UCSD-AML1 (cell line): ENCODE measurements around the gene MUC22.
"Not testable (repeated sequence)": the region's sequence is repeated elsewhere in the genome, so short reads cannot be mapped to it uniquely, and the experiment has no call there.

Experiments used
- DNase-seq: peaks from one replicate; lab custom pipeline; 2025; ENCODE audit not compliant: unreplicated experiment; lab: John Stamatoyannopoulos, UW

MUC22 gene

DNA sequence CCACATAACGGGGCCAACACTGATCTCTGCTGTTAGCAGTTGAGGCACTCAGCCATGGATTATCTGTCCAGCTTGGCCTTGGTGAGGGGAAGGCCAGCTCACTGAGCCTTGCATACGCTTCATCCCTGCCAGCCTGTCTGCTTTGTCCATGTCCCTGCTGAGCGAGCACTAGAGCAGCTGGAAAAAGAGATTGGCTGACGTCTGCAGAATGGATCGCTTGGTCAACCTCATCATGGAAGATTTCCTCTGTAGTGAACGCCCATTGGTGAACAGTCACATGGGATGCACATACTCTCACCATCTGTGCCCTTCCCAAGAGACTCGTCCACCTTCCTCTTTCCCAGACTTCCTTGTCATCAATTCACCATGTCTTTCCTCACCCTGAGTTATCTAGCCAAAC lies 26.9 kb downstream of the MUC22 start:
- DNase-seq = no peak

DNA sequence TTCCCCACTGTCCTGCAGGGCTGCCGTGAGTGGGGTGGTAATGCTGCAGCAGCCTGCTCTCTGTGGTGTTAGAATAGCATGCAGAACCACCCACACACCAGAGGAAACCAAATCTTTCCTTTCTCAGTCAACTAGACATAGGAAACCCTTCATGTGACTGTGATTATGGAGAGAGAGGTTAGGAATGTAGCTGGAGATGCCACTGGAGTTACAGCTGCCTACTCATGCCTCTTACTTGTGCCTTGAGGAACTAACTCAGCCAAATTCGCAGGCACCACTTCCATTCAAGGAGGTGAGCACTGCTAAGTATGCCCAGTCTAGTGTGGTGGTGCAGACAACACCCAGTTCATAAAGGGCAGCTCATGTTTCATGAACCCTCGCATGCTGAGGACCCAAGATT lies 27.4 kb downstream of the MUC22 start:
- no peak for DNase-seq

DNA sequence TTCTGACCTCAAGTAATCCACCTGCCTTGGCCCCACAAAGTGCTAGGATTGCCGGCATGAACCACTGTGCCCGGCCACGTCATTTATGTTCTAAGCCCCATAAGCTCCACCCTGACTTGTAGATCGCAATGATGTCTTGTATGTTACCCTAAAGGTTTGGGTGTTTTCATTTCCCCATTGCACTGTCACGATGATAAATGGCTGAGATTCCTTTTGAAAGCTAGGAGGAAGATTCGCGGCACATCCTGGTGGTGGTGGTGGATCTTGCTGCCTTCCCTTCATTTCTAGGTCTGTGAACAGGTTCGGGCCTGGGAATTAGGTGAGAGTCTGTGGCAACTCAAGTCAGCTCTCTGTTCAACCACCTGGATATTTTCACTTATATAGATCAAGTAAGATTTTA lies 28.3 kb downstream of the MUC22 start:
- DNase-seq = no peak

DNA sequence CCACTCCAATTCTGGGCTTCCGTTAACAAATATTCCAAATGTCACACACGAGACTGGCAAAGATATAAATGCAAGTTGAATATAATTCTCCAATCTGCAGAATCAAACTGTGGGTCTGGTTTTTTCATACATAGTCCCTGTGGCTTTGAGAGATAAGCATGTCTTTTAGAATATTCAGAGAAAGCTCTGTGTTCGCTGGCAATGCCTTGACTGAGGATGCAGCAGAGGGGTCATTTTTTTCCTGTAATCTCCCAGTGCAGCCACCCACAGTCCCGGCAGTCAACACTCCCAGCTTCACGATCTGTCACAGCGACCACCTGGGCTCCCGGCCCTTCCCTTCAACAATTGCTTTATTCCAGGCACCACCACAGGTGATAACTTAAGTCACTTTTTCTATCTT lies 30.5 kb downstream of the MUC22 start:
- DNase-seq = no peak

DNA sequence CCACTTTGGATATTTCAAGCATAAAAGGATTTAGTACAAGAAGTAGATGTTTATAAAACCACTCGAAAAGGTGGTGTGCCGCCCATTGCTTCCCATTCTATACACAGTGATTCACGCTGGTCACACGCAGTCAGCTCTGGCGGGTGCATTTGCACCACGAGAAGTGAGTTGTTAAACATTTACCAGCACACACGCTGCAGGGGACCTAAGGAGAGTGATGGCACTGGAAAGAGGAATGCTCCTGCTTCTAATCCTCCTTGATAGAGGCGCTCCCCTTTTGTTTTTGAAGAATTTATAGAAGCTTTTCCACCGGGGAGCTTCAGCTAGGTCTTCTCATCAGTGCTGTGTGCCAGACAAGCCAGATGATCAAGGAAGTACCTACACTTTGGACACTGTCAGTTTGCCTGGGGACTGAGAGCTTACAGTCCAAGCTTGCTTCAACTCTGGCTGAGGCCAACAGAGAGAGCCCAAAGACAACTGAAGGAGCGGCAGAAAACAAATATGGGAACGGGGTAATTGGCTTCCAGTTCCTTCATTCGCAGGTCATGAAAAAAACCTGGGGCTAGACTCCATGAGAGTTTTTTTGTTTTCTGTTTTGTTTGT lies 31.2 kb downstream of the MUC22 start:
- DNase-seq = no peak

DNA sequence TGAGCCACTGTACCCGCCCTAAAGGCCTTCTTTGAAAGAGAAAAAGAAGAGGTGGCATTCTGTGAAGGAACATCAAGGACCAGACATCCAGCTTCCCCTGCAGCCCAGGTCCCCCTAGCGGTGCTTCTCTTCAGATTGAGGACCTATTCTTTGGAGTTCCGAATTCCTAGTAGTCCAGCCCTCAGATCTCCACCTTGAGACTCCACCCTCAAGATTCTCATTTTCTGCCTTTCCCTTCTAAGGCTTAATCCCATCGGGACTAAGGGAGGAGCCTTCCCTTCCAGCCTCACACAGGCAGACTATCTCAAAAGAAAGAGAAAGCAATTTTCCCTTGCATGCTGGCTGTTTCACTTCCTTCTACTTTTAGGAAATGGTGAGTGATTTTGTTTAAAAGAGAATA lies 32.5 kb downstream of the MUC22 start:
- peak; percentile 30 for DNase-seq

DNA sequence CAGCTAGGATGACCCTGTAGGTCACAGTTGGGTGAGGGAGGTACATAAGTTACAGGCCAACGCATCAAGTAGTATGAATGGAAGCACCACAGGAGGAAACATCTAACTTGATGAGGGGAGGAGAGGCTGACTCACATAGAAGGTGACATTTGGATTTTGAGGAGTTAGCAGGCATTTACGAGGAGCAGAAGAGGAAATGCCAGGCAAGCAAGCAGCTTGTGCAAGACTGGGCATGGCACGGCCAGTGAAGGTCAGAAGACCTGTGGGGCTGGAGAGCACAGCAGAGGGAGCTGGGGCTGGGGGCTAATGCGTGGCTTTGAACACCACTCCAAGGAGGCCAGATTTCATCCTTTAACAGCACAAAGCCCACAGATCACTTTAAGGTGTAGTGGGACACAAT lies 37.8 kb downstream of the MUC22 start:
- DNase-seq = no peak

DNA sequence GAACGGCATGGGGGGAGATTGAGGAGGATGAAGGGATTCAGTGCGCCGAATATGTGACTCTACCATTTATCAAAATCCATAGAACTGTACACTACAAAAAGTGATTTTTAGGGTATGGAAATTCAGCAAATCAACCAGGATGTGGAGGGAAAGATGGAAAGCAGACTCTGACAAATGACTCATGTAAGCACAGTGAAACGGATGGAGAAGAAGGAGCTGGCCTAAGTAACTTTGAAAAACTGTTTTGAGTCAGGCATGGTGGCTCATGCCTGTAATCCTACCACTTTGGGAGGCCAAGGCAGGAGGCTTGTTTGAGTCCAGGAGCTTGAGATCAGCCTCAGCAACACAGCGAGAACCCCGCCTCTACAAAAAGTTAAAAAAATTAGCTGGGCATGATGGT lies 39.2 kb downstream of the MUC22 start:
- no peak for DNase-seq

DNA sequence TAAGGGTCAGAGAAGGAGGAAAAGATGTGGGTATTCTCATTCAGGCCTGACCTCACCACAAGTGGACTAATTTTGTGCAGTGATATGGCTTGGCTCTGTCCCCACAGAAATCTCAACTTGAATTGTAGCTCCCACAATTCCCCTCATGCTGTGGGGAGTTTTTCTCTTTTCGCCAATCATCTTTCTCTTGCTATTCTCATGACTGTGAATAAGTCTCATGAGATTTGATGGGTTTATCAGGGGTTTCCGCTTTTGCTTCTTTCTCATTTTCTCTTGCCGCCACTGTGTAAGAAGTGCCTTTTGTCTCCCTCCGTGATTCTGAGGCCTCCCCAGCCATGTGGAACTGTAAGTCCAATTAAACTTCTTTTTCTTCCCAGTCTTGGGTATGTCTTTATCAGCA lies 42.9 kb downstream of the MUC22 start:
- DNase-seq = not testable (repeated sequence)

DNA sequence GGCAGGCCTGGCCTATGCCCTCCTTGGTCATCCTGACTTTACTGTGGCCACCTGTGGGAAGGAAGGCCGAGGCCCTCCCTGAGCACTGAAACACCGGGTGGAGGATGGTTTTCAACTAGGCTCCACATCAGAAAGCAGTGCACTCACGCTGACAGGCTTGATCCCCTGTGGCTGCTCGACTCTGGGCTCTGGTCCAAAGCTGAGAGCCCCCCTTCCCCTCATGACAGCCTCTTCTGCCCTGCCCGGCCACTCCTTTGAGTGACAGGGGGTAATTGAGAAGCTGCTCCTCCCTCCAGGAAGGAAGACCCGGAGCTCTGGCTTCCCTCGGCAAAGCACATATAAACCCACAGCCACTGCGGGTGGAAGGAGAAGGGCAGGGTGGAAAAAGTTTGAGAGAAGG lies 43.6 kb downstream of the MUC22 start:
- no peak for DNase-seq

DNA sequence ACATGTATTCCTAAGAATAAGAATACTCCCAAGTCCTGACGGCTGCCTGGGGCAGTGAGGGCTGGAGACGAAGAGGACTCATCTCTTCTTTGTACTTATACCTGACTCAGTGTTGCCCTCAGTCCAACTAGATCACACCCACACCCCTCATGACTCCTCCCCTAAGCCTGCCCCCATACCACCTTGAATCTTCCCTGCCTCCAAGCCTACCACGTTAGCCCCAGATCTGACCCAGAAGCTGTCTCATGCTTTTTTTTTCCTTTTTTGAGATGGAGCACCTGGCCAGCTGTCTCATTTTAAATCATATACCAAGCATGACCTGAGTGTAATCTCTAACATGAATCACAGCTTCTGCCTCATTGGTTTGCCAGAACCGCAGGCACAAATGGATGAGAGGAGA lies 45.2 kb downstream of the MUC22 start:
- DNase-seq = no peak

DNA sequence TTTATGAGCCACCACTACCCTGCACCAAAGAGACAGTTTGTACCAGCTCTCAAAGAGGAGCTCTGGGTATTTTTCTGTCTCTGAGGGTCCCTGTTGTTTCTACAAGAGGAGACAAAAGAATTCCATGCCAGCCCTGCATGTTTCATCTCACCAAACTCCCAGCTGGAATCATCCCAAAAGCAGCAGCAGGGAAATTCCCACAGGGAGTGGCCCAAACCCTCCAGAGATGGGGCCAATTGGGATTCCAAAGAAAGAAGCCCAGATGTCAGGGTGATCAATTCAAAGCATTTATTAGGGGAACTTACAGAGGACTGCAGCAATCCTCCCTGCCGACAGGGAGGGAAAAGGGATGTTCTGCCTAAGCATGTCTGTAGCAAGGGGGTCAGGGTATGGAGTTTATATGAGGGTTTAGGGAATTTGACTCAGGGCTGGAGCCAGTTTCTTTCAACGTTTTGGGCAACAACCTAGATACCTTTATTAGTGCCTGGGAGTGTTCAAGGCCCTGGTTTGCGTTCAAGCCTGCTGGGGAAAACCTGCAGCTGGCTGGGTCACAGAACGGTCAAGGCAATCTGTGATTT lies 47.2 kb downstream of the MUC22 start:
- DNase-seq = no peak

DNA sequence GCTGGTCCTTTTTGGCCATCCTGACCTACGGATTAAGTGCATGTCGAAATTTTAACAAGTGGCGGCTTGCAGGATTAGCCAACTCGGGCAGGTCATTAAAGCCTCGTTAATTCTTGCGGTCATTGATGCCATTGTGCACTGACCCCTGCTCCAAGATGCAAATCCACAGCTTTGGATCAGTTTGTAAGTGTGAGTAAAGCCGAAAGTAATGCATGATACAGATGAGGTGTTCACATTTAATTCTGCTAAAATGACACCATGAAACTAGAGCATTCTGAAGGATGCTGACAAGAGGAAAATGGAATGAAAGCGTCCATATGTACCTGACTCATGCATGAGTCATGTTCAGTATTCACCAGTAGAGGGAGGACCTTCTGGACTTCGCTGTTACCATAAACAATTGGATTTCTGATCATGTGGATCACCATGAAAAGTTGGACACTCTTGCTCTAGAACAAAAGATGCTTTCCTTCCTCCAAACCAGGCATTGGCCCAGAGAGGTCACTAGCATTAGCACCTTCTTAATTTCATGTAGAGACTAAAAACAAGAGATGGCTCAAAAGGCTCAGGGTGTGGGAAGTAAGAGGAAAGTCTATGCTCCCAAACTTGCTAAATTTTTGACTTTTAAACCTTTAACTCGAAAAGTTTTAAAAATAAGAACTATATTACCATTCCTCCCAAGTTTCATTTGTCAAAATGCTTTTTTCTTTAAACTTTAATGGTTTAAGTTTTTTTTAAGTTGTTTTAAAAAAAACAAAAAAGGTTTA lies 48.0 kb downstream of the MUC22 start:
- DNase-seq = no peak

DNA sequence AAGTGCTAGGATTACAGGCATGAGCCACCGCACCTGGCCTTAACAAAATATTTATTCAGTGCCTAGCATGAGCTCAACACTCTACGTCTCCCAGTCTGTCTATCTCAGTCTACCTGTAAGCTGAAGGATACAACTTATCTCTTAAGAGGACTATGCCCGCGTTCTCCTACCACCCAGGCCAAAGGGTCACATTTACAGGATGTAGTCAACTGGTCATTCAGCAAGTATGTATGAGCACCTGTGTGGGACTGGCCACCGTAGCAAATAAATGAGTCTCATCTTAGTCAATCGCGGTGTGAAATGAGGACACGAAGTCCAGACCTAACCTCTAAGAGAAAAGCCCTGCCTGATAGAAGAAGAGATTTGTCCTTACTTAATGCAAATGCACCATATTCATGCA lies 49.9 kb downstream of the MUC22 start:
- DNase-seq = no peak

DNA sequence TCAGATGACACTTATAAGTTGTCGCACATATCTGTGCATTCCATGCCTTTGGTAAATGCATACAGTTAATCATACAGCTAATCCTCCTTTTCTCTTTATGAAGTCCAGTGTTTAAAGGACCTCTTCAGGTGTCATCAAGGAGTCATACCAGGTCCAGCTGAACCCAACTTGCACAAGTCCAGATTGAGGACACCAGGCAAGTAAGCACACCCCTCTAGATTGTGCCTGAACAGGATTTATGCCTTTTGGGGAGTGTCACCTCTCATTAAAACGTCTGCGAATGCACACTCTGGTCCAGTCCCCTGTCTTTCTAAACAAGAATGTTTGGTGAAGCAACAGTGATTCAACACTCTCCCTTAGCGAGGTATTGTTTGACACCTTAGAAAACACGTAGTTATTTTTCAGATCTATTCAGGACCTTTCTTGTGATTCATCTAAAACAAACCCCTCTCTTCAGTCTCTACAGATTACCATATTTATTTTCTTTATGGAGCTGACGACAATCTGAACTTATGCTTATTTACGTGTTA lies 53.7 kb downstream of the MUC22 start:
- no peak for DNase-seq

DNA sequence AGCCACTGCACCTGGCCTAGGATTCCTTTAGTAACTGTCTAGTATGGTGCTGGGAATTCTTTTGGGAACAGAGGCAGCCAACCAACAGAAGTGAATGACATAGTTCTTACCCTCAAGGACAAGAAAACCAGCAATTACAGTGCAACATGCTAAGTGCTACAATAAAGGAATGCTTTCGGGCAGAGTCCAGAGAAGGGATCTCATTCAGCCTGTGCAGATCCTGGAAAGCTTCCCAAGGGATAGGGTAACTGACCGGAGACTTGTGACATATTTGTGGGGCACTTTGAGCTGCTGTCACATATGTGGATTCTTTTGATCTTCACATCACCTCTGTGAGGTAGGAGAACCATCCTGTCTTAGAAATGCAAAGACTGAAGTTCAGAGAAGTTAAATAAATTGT lies 55.3 kb downstream of the MUC22 start:
- DNase-seq = no peak

DNA sequence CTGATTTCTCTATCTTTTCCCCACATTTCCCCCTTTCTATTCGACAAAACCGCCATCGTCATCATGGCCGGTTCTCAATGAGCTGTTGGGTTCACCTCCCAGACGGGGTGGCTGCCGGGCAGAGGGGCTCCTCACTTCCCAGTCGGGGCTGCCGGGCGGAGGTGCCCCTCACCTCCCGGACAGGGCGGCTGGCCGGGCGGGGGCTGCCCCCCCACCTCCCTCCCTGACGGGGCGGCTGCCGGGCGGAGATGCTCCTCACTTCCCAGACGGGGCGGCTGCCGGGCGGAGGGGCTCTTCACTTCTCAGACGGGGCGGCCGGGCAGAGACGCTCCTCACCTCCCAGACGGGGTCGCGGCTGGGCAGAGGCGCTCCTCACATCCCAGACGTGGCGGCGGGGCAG lies 56.8 kb downstream of the MUC22 start:
- DNase-seq = not testable (repeated sequence)

DNA sequence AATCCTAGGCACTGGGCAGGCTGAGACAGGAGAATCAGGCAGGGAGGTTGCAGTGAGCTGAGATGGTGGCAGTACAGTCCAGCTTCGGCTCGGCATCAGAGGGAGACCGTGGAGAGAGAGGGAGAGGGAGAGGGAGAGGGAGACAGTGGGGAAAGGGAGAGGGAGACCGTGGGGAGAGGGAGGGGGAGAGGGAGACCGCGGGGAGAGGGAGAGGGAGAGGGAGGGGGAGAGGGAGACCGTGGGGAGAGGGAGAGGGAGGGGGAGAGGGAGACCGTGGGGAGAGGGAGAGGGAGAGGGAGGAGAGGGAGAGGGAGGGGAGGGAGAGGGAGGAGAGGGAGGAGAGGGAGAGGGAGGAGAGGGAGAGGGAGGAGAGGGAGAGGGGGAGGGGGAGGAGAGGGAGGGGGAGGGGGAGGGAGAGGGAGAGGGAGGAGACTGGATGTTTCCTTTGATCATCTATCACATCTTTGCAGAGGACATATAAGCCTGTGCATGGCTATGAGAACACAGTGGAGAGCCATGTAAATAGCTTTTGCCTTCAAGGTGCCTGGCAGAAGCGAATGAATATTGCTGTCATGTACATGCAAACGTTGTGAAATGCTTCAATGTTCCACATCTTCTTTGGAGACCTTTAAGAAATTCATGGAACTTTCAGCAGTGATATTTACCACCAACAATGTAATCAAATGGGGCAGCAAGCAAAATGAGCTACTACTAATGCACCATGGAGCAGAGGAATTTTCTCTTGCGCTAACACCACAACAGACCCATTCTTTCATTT lies 57.8 kb downstream of the MUC22 start:
- not testable (repeated sequence) for DNase-seq

DNA sequence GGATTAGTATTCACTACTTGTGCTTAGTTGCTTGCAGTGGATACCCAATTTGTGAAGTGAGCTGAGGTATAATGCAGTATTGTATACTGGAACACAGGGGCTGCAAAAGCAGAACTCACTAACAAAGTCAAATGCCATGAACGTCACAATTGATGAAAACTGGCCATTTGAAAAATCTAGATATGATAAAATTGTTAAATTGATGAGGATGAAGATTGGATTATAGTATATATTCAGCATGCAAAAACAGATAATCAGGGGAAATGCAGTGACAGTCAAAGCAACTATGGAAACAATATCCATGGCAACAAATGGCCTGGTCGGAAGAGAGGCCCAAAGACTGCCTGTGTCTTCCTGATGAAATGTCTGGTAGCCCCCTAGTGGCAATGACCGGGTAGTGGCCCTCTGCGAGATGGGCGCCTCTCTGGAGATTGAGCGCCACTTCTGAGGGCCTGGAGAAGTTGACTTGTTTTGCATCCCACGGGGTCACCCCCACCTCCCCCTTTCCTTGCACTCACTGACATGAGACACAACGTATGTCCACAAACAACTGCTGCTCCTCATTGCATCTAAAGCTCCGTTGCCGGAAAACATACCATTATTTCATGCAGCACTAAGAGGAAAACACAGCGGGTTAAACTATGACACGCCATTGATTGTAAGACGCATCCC lies 58.5 kb downstream of the MUC22 start:
- DNase-seq = peak; percentile 63

DNA sequence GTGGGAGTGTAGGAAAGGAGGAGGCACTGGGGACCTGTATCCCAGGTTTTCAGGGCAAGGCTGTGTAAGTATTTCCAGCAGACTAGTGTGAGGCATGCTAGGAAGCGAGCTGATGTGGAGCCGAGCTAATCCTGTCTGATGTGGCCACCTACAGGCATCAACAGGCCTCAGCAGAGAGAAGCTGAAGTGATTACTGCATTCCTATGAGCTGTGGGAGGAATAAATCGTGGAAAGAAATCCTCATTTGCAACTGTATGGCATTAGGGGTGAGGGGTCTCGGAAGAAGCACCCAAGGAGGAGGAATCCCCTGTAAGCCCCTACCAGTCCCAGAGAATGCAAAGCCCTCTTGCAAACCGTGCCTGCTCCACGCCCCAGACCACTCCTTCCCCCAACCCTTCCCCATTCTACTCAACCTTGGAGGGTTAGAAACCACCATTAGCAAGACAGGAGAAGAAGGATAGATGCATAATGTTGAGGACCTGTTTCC lies 60.5 kb downstream of the MUC22 start:
- DNase-seq = no peak

DNA sequence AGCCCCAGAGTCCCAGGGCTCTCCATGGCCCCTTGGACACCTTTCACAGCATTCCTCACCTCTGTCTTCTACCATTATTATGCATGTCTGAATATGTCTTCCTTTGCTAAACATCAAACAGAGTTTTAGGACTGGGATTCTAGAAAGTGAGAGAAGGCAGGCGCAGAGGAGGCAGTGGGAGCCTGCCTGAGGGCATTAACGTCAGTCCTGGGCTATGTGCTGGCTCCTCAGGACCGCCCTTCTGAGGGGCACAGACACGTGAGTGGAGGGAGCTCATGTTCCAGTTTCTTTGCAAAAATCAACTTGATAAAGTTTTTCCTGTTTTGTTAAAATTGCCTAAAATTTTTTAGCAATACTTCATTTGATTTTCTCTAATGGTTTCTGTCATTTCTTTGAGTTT lies 64.1 kb downstream of the MUC22 start:
- DNase-seq = no peak
